Activated CD8-positive, alpha-beta memory T cell treated with anti-CD3 and anti-CD28 coated beads for 24 hours (primary cell): ENCODE data around the gene ARL6.

Experiments
- DNase-seq: peaks from one replicate; pipeline ENCODE4 v3.0.0-alpha.2; 2020

Gene ARL6

GRCh38 chr3:97764407-97765238 lies at the start of gene ARL6:
TSS of gene ARL6 (plus strand) at chr3:97764758. CDS start at chr3:97768108, 3,350 bp downstream.
- DNase-seq: peak; percentile 90

- peak; percentile 72 for DNase-seq
These were observed 45.3 kb upstream of the ARL6 start for GRCh38 chr3:97719156-97719821.

DNA sequence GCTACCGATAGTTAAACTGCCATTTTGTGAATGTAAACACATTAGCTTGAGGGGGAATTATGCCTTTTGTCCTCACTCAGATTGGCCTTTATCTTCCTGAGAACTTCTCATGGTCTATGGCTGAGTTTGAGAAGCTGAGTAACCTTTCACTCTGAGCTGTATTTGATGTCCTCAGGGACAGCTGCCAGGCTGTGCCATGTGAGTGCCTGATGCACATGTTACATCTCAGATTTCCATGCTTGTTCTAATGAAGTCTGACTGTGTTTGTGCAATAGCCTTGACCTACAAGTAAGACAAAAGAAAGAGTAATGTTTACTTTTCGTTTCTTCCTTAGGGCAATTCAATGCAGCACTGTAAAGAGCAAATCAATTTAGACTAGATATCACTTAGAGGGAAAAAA lies 44.1 kb upstream of the ARL6 start:
- no peak for DNase-seq

DNA sequence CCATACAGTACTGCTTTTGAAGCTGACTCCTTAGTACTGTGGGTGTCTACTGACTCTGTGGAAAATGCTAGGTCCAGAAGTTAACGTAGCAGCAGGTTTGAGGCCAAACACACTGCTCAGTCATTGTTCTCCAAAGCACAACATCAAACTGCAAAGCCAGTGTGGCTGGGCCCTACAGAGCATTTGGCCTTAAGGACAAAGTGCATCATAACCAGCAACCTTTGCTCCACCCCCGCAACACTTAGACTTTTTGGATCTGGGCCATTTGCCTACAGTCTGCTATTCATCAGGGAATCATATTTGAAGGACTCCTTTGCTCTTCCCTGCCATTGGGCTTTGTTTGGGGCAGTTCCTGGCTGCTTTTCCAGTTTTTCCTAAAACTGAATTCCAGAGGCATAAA lies 43.1 kb upstream of the ARL6 start:
- DNase-seq: no peak

- DNase-seq: no peak
These were observed 27.6 kb upstream of the ARL6 start for GRCh38 chr3:97736928-97737327.

DNA sequence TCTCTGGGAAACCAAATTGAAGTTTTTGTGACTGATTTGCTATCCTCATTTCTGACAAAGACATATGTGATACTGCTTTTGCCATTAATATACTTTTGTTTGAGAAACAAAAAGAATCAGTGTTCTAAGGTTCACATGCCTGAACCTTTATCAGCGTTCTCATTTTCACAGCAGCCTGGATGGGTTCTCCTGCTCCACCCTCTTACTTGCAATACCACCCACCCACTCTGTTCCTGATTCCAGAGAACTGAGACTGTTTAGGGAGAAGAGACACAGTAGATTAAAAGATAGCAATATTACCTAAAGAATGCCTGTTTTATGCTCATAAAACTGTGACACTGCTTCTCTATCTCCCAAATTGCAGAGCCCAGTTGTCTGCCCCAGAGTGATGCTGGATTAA lies 25.8 kb upstream of the ARL6 start:
- DNase-seq: no peak

DNA sequence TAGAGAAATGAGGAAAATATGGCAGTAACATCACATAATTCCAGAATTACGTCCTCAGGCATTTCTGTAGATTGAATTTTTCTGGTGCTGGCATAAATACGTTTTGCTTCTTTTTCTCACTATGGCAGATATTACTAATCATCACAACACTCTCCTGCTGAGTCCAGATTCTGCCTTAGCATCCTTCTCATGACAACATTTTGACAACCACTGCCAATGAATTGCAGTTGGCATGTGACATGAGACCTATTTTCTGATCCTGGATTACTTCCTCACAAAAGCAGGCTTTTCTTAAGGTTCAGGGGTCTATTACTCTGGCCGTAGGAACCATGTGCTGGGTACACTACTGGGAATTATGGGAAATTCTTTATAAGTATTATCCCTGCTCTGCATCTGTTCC lies 22.5 kb upstream of the ARL6 start:
- DNase-seq: no peak

DNA sequence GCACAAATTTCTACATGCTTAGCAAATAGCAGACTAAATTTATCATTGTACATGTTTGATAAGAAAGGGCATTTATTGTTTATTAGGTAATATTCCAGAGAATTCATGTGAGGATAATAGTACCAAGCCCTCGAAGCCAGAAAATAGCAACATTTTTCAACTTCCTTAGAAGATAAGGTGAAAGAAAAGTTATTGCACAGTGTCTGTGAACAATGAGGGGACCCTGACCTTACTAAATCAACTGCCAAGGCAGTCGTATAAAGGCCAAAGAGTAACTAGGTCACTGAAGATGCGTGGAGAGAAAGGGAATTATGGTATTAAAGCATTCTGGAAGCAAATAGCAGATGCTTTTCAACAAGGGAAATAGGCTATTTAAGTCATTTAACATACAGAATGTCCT lies 20.3 kb upstream of the ARL6 start:
- no peak for DNase-seq

DNA sequence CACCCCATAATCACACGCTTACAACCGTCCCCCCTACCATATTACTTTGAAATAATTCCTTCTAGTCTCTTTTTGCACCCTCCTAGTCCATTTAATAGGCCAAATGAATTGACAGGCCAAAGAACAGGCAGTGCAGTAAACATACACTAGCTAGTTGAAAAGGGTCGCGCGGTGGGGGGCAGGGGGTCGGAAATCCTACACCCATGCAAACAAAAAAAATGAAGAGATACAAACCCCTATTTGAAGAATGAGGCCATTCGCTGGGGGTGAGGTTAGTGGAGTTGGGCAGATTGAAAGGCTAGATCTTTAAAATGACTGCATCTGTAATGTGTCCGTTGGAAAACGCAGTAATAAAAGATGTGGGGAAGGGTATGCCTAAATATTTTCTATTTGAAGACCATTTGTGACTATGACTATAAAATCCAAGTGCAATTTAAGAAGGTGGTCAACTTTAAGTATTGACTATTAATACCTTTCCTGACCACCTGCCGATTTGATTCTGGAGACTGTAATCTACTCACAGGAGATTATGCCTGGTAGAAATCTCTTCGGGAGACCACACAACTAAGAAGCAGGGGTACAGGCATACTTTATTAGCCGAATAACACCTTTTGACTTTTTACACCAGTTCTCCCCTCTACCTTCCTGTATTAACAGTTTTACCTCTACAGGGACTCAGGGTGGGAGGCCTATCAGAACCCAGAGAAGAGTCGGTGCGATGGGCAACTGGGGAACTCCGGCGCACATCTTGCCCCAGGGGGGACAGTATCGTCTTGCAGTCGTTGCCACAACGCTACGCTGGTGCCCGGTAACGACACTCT lies 762 bp upstream of the ARL6 start:
- no peak for DNase-seq

GRCh38 chr3:97765336-97765735 lies 778 bp downstream of the ARL6 start:
- no peak for DNase-seq

- DNase-seq: no peak
These were observed 8.4 kb downstream of the ARL6 start for GRCh38 chr3:97772926-97773325.

DNA sequence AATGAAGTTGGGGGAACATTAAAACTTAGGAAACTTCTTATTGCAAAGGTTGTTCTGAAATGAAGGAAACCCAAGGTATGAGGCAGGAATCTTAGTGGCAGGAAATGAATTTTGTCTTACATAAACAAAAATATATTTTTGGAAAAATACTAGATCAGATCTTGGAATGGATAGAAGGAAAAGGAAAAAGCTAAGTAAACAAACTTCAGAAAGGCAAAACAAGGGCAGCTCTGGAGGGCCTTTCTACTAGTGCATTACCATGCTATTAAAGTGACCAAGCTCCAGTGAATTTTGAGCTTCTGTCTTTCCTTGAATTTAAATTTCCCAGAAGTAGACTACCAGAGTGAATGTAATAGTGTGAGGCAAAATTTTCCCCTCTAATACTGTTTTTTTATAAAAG lies 13.6 kb downstream of the ARL6 start:
- DNase-seq: no peak

DNA sequence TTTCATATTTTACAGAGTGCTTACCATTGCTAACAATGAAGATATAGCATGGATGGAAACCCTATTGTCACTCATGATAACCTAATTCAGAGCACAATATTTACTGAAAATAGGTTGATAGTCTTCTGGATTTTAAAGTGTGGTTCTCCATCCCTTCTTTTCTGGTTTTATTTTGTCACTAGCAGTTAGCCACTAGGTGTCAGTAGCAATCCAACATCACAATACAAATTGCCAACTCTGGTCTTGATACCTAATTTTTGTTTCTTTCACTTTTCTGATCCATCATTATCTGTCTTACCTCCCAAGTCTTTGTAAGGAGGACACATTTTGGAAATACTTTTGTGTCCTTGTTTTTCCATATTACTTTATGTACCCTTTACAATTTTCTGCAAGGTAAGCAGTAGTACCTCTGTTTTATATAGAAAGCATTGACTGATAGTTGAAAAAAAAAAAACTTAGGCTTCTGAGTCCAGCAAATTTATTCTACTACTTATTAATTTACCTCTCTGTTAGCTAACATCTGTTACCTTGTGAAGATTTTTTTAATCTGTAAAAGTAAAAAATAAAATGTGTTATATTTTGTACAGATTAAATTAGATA lies 29.0 kb downstream of the ARL6 start:
- DNase-seq: no peak

GRCh38 chr3:97795951-97796350 lies 31.4 kb downstream of the ARL6 start:
- DNase-seq: no peak

- DNase-seq: no peak
These were observed 39.9 kb downstream of the ARL6 start for GRCh38 chr3:97804471-97804870.

GRCh38 chr3:97810779-97811390 lies 46.3 kb downstream of the ARL6 start:
- DNase-seq: no peak

- DNase-seq: no peak
These were observed 50.8 kb downstream of the ARL6 start for GRCh38 chr3:97815149-97815917.

DNA sequence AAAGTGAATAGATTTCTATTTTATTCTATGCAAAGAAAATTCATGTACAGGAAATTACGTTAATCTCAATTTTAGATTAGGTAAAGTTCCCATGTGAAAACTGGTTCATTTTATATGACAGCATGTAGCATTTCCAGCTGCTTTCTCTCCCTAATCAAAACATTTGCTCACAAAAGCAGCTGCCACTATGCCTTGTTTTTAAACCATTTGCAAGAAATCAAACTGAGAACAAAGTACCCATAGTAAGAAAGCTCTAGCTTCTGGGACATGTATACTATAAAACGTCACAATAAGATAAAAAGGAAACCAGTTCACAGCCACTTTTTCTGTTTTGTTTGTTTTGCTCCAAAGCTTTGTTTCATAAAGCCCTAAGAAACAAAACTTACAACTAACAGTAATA lies 52.3 kb downstream of the ARL6 start:
- DNase-seq: no peak

DNA sequence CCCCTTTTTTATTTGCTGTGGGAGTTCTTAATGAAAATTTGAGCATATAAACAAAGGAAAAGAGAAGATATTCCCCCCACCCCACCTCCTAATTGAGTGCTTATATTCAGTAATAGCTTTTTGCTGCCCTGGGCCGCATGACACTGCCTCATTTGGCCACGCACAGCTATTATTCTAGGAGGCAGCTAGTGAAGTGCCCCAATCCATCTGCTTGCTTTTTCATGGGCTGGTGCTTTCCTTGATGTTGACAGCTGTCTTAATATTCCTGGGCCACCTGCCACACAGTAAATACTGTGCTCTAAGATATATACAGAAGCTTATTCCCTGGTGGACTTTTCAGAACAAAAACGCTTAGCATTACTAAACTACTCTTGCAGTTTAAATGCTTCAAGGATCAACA lies 53.4 kb downstream of the ARL6 start:
- no peak for DNase-seq

DNA sequence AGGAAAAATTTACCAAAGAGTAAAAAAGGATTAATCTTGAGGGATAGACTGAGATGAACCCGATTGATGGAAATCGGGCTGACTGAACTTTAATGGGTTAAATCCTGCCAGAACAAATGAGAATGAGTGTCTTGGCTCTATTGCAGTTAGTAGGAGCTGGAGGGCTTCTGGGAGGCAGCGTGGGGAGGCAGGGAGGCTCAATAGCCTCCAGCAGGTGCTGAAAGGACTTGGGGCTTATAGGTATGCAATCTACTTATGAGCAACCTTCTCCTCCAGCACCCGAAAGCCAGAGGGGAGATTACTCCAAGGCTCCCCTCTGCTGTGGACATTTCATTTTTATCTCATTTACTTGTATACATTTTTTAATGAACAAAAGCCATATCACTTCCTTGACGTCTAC lies 56.2 kb downstream of the ARL6 start:
- no peak for DNase-seq

- DNase-seq: no peak
These were observed 56.8 kb downstream of the ARL6 start for GRCh38 chr3:97821287-97821773.
